Endometrial microvascular endothelial cells (primary cell): ENCODE results near the gene OGT. TPM values are rescaled to one million over a fixed set of nuclear protein-coding genes. Genes with fewer than 3 reads are reported as not detected.

Experiments
- in situ Hi-C: cut with HindIII; loops from 2 replicates; pipeline ENCODE4 v1.10.0; 2017; ENCODE audit warnings: low sequenced_read_pairs, low pct_unique_long_range_greater_than_20kb; ENCODE audit errors: inconsistent ontology term
- total RNA-seq: library from RNA; depleted of rRNA; stranded (reverse); fragments of >200 nt; gene quantifications from one replicate; pipeline ENCODE4 v1.2.3, GENCODE V29; 2015; ENCODE audit errors: inconsistent ontology term

OGT gene
- total RNA-seq, 1 donor from 2014 or later, result 46.6 TPM

DNA sequence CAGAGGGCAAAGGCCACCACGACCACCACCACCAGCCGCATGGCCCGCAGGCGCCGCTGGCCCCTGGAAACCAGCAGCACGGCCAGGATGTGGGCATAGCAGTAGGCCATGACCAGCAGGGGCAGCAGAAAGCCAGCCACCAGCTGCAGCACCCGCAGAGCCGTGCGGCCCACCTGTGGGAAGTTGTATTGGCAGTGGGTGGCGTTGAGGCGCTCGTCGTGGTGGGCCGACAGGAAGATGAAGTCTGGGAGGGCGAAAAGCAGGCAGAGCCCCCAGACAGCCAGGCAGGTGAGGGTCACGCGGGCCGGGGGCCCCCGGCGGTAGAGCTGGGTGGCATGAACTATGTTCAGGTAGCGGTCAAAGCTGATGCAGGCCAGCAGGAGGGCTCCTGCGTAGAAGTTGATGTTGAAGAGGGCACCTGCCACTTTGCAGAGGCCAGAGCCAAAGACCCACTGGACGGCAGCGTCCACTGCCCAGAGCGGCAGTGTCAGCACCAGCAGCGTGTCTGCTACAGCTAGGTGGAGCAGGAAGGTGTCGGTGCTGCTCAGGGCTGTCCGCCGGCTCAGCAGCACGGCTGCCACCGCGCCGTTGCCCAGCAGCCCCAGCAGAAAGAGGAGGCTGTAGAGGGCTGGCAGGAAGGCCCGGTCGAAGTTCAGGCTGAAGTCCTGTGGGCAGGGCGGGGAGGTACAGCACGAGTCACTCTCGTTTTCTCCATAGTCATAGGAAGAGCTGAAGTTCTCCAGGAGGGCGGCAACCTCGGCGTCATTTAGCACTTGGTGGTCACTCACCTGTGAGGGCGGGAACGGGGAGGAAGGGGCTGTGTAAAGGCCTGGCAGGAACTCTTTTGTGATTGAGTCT, 84.0 kb downstream of the OGT start:
- in situ Hi-C loops, result no loop called here

DNA sequence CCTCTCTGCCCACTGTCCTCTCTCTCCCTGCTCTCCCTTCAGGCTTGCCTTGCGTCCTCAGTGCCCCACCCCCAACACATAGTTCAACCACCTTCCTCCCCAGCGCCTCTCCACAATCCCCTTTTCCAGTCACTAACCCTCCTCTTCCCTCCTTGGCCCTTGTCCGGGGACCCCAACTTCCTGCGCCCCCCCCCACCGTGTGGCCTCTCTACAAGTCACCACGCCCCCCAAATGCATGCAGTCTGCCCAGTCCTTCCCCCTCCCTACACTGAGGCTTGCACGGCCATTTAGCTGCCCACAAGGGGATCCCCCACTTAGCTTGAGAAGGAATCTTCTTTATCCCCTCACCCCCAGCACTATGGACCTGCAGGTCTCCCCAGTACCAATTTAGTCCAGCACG, 84.8 kb downstream of the OGT start:
- in situ Hi-C loops, result no loop called here

DNA sequence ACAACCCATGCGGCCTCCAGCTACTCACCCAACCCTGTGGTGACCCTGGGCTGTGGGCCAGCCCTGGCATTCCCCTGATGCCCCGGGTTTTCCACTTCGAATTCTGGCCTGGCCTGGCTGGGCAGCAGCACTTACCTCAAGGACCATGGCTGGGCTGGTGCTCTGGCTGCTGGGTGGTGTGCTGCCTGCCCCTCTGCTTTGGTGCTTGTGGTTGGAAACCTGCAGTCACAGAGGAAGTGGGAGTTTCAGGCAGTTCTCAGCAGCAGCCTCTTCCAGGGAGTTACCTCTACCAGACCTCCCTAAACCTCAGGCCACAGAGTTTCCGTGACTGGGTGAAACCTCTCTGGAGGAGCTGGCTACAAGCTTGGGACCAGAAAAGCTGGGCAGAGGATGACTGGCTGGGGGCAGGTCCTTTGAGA, 85.4 kb downstream of the OGT start, which contains the start of gene CXCR3:
TSS of gene CXCR3 (minus strand) at position 209 of the 419 bp plus-strand sequence. CDS start at position 147, 62 bp downstream.
- in situ Hi-C loops, result no loop called here

DNA sequence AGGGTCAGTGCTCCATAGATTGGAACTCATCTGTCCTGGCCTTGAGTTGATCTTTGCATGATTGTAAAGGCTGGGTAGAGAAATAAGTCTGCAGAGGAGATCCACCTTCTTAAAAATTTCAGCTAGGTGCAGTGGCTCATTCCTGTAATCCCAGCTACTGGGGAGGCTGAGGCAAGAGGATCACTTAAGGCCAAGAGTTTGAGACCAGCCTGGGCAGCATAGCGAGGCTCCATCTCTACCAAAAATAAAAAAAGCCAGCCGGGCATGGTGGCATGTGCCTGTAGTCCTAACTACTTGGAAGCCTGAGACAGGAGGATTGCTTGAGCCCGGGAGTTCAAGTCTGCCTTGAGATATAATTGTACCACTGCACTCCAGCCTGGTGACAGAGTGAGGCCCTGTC, 85.9 kb downstream of the OGT start:
- in situ Hi-C loops, result no loop called here

DNA sequence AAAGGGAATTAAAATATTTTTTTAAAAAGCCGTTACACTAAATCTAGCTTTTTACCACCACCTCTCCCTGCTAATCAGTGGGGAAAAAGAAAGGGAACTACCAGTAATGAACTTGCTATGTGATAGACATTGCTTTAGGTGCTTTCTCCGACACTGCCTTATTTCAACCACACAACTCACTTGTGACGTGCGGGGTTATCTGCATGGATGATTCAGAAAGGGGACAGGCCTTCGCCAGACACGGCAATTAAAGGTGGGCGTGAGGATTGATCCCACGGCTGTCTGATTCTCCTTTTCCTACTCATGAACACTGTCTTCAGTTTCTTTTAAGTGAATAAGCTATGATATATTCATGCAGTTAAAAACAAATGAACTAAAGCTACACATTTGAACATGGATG, 86.3 kb downstream of the OGT start:
- in situ Hi-C loops, result no loop called here

DNA sequence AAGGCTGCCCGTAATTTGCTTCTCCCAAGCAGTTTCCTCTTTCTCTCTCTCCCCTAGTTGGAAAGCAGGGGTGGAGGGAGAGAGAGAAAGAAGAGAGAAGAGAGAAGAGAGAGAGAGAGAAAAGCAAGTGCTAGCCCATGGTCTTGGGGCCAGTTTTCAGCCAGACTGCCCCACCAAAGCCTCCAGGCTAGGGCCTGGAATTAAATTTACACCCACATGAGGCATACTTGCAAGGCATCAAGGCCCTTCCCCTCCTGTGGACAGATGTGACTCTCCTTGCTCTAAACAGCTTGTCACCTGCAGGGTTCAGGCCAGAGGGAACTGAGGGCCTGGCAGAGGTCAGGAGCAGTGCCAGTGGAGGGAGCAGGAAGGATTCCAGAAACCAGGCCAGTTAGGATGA, 87.1 kb downstream of the OGT start:
- in situ Hi-C loops, result no loop called here

DNA sequence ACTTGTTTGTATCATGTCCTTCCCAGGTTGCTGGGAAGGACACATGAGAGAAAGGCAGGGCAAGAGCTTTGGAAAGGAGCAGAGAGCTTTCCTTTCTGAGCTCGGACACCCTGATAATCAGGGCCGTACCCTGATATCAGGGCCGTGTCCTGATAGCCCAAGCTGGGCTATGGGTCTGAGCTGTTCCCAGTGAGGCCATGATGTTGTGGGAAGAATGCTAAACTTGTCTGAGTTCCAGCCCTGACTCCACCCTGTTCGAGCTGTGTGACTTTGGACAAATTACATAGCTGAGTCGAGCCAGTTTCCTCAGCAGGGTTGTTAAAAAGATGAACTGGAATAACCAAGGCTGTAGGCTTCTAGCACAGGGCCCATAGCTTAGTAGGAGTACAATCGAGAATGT, 88.7 kb downstream of the OGT start:
- in situ Hi-C loops, result no loop called here

DNA sequence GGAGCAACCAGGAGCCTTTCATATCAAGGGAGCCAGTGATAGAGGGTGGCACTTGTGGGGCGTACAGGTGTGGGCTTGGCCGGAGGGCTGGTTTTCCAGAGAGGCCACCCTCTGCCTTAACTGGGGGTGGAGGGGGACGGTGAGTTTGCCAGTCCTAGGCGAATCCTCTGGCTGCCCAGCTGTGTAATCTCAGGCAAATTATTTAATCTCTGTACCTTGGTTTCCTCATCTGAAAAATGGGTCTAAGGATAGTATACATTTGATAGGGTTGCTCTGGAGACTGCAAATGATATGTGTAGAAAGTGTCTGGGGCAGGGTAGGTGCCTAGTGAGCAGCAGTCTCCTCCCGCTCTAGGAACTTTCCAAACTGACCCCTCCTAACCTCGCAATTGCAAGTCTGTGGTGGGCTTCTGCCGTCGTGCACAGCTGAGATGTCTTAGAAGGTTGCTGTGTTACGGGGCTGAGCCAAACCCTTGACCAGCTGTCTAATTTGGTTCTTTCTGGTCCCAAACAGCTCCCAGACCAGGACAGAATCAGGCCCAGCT, 89.2 kb downstream of the OGT start:
- in situ Hi-C loops, result no loop called here

DNA sequence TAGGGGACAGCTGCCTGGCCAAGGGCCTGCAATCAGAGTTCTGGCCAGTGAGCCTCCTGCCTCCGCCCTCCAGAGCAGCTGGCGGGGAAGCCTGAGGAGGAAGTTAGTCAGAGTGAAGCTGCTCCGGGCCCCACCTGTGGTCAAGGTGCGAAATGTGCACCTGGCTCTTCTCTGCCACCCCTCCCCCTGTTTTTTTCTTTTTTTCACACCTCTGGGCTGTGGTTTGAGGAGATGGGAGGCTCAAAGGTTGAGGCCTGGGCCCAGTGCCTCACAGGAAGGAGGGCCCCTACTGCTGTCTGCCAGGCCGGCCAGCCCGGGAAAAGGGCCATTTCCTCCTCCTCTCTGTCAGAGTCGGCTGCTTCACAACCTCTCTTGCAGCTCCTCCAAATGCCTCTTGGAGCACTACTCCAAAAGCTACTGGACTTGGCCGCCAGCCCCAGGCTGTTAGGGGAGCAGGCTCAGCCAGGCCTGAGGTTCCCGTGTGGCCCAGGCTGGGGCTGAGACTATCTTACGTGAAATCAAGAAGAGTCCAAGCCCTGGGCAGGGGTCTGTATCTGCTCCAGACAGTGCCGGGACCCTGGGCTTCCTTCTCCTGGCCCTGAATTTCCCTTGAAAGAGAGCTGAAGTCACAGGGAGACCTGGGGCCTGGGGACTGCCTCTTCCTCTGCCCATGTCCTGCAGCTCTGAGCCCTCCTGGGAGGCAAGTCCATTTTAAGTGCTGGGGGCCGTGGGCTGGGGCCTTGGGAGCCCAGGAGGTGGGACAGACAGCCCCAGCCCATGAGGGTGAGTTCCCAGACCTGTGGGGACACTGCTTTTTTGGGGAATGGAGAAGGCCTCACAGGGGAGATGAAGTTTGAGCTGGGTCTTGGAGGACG, 89.9 kb downstream of the OGT start:
- in situ Hi-C loops, result no loop called here

DNA sequence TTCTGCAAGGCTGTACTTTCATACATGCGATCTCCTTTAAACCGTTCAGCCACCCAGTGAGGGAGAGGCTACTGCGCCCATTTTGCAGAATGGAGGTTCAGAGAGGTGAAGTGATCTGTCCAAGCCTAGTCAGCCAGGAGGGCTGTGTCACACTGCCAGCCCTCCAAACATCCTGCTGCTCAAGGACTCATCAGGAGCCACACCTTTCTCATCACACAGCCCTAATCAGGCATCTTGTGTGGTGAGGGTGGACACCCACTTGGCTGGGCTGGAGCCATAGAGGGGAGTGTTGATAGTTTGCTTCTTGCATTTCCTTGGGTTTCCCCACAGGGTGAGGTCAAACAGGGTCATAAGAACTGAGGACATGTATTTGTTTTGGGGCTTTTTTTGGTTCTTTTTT, 90.8 kb downstream of the OGT start:
- in situ Hi-C loops, result no loop called here

DNA sequence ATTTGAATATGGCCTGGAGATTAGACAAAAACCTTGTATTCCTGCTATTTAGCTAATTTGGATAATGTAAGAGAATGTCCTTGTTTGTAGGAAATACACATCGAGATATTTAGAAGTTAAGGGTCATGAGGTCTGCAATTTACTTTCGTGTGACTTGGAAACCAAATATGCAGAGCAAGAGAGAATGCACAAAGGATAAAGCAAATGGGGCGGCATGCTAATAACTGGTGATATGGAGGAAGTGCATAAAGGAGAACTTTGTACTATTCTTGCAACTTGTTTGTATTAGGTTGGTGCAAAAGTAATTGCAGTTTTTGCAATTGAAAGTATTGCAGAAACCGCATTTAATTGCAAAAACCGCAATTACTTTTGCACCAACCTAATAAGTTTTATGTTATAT, 92.6 kb downstream of the OGT start:
- in situ Hi-C loops, result no loop called here

Other genes starting within 250 kb of the OGT start
- gene NONO, start 249.5 kb upstream of the OGT start, total RNA-seq, result 383 TPM
- gene ITGB1BP2, start 231.4 kb upstream of the OGT start, total RNA-seq, result not detected
- gene TAF1, start 166.7 kb upstream of the OGT start, total RNA-seq, result 16.4 TPM
- gene GCNA, start 45.3 kb downstream of the OGT start, total RNA-seq, result 0.09 TPM
- gene CXCR3, start 85.4 kb downstream of the OGT start, total RNA-seq, result not detected
- not detected for gene CXorf49, start 185.2 kb downstream of the OGT start, total RNA-seq
- gene CXorf49B, start 230.2 kb downstream of the OGT start, total RNA-seq, result not detected